Activated CD8-positive, alpha-beta memory T cell treated with anti-CD3 and anti-CD28 coated beads, Interleukin-2, amount 50 U/mL, for 48 hours (primary cell): ENCODE measurements around the gene CTNNA2.

ENCODE experiments used
- DNase-seq: peaks from one replicate; pipeline ENCODE4 v3.0.0-alpha.2; 2020

The CTNNA2 gene

GRCh38 chr2:79714283-79714682 is 201.4 kb downstream of the CTNNA2 start:
- no peak for DNase-seq

- DNase-seq, result no peak
Observed at GRCh38 chr2:79715338-79715737, 202.5 kb downstream of the CTNNA2 start.

GRCh38 chr2:79716266-79716665 is 203.4 kb downstream of the CTNNA2 start:
- DNase-seq, result no peak

GRCh38 chr2:79717364-79718007 is 204.6 kb downstream of the CTNNA2 start:
- no peak for DNase-seq

GRCh38 chr2:79721061-79721460 is 208.2 kb downstream of the CTNNA2 start:
- DNase-seq, result no peak

GRCh38 chr2:79721966-79722365 is 209.1 kb downstream of the CTNNA2 start:
- no peak for DNase-seq

- no peak for DNase-seq
Observed at GRCh38 chr2:79723830-79724229, 211.0 kb downstream of the CTNNA2 start.

- DNase-seq, result no peak
Observed at GRCh38 chr2:79729532-79729931, 216.7 kb downstream of the CTNNA2 start.

GRCh38 chr2:79734518-79734917 is 221.7 kb downstream of the CTNNA2 start:
- DNase-seq, result no peak

- DNase-seq, result no peak
Observed at GRCh38 chr2:79740879-79741443, 228.1 kb downstream of the CTNNA2 start.

GRCh38 chr2:79750321-79750720 is 237.5 kb downstream of the CTNNA2 start:
- DNase-seq, result no peak

GRCh38 chr2:79757526-79757925 is 244.7 kb downstream of the CTNNA2 start:
- DNase-seq, result no peak

- DNase-seq, result no peak
Observed at GRCh38 chr2:79758042-79758441, 245.2 kb downstream of the CTNNA2 start.

GRCh38 chr2:79758749-79759282 is 246.0 kb downstream of the CTNNA2 start:
- no peak for DNase-seq

- DNase-seq, result no peak
Observed at GRCh38 chr2:79770926-79771325, 258.1 kb downstream of the CTNNA2 start.

- DNase-seq, result no peak
Observed at GRCh38 chr2:79771493-79771892, 258.6 kb downstream of the CTNNA2 start.

GRCh38 chr2:79774016-79774415 is 261.2 kb downstream of the CTNNA2 start:
- no peak for DNase-seq

- DNase-seq, result no peak
Observed at GRCh38 chr2:79776461-79776860, 263.6 kb downstream of the CTNNA2 start.

GRCh38 chr2:79780781-79781180 is 267.9 kb downstream of the CTNNA2 start:
- no peak for DNase-seq

GRCh38 chr2:79782576-79783452 is 270.0 kb downstream of the CTNNA2 start:
- no peak for DNase-seq

GRCh38 chr2:79788952-79789651 is 276.3 kb downstream of the CTNNA2 start:
- DNase-seq, result no peak

GRCh38 chr2:79789811-79790210 is 277.0 kb downstream of the CTNNA2 start:
- no peak for DNase-seq

- no peak for DNase-seq
Observed at GRCh38 chr2:79792090-79792489, 279.2 kb downstream of the CTNNA2 start.
